ENCODE data around the gene MPIG6B.

The MPIG6B gene

GRCh38 chr6:31715022-31715958 lies 7.9 kb upstream of the MPIG6B start, which contains the start of gene LY6G6D:
Gene LY6G6D (plus strand): TSS chr6:31715348. CDS start chr6:31715356, 8 bp downstream.
- H3K27ac ChIP-seq = no peak within 1 kb of the TSS
- TF ChIP-seq CTCF (IDR thresholded peaks at IDR 0.05) = no peak
- no peak for DNase-seq (ENCODE audit: low spot score)
- H3K4me3 ChIP-seq = no peak within 1 kb of the TSS

GRCh38 chr6:31717499-31718222 lies 5.5 kb upstream of the MPIG6B start:
- no peak for TF ChIP-seq CTCF (IDR thresholded peaks at IDR 0.05)
- DNase-seq (ENCODE audit: low spot score) = no peak
- Histone ChIP-seq H3K4me3 (no peak overlapping the region), H3K27ac (no peak overlapping the region)

- DNase-seq (ENCODE audit: low spot score) = no peak
- H3K4me3 ChIP-seq = no peak overlapping the region
- no peak overlapping the region for H3K27ac ChIP-seq
- no peak for TF ChIP-seq CTCF (IDR thresholded peaks at IDR 0.05)
Measured at GRCh38 chr6:31718265-31718664, 4.9 kb upstream of the MPIG6B start.

GRCh38 chr6:31719001-31719400 lies 4.2 kb upstream of the MPIG6B start:
- no peak for DNase-seq (ENCODE audit: low spot score)
- no peak overlapping the region for H3K27ac ChIP-seq
- no peak for TF ChIP-seq CTCF (IDR thresholded peaks at IDR 0.05)

GRCh38 chr6:31720196-31720770 lies 2.9 kb upstream of the MPIG6B start:
- DNase-seq (ENCODE audit: low spot score) = no peak
- Histone ChIP-seq H3K27ac (no peak overlapping the region), H3K4me3 (no peak overlapping the region)
- TF ChIP-seq CTCF (IDR thresholded peaks at IDR 0.05) = no peak

More at GRCh38 chr6:31719001-31719400, 4.2 kb upstream of the MPIG6B start:
- no peak overlapping the region for H3K4me3 ChIP-seq

- Histone ChIP-seq H3K4me3 (no peak within 1 kb of the TSS), H3K27ac (no peak within 1 kb of the TSS)
- no peak for DNase-seq (ENCODE audit: low spot score)
- TF ChIP-seq CTCF (IDR thresholded peaks at IDR 0.05) = no peak
Measured at GRCh38 chr6:31721351-31722020, 1.7 kb upstream of the MPIG6B start, which contains the start of gene LY6G6C. Gene LY6G6C (minus strand): TSS chr6:31721746. CDS start chr6:31721679, 67 bp downstream.

Measured in coronary artery (tissue), 2 donors.